SH-SY5Y (cell line): ENCODE data around the gene PPP1R14B.

Experiments used
- GATA2 ChIP-seq: IDR thresholded peaks from 2 replicates; pipeline ENCODE4 v1.6.1; 2011; ENCODE audit warnings: mild to moderate bottlenecking, low read depth, low read length
- GATA3 ChIP-seq: IDR thresholded peaks from 2 replicates; pipeline ENCODE4 v1.6.1; 2011; ENCODE audit warnings: low read depth, mild to moderate bottlenecking, low read length, moderate library complexity

DNA sequence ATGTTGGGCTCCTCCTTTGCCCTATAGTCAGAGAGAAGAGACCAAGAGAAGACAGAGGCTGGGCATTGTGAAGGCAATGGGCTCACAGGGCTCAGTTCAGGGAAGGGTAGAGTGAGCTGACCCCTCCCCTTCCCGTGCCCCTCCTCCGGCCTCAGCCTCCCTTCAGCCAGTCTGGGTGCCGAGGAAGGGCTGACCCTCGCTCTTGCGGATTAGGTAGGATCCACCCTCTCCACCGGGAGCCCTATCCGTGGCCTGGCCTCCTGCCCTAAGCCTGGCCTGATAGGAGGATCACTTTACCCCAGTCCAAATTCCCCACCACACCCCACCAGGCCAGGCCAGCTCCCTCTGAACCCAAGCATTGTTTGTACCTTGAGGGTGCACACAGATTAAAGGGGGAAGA is 1.8 kb upstream of the PPP1R14B start:
- no peak for TF ChIP-seq GATA2
- no peak for TF ChIP-seq GATA3
